ENCODE measurements around the gene RIMBP2.

Gene RIMBP2

GRCh38 chr12:130640901-130641300 is 75.2 kb downstream of the RIMBP2 start:
- no peaks in the 10 kb centered on the region for H3K4me1 ChIP-seq (ENCODE audit: low read length)
- no peak for DNase-seq

GRCh38 chr12:130640496-130640895 is 75.6 kb downstream of the RIMBP2 start:
- H3K4me1 ChIP-seq (ENCODE audit: low read length): no peaks in the 10 kb centered on the region
- no peaks in the 10 kb centered on the region for H3F3A ChIP-seq (ENCODE audit: insufficient read depth, low read length)
- no peak overlapping the region for H3K4me3 ChIP-seq (ENCODE audit: low read length)
- no peak overlapping the region for H3K9ac ChIP-seq (ENCODE audit: low read length)
- no peaks in the 10 kb centered on the region for H3K79me2 ChIP-seq (ENCODE audit: low read length)
- no peak overlapping the region for H3K27ac ChIP-seq (ENCODE audit: low read length)
- H3K9me3 ChIP-seq (replicated peaks; ENCODE audit: insufficient read depth, low read length): no peaks in the 10 kb centered on the region
- no peaks in the 10 kb centered on the region; the same call in 1 of the 2 replicates for H3K27me3 ChIP-seq (replicated peaks; ENCODE audit: insufficient read depth, low read length)
- no peaks in the 10 kb centered on the region for H3K9me2 ChIP-seq (replicated peaks; ENCODE audit: insufficient read depth, low read length)
- H4K20me1 ChIP-seq (ENCODE audit: insufficient read depth, low read length): no peaks in the 10 kb centered on the region
- H3K4me2 ChIP-seq (ENCODE audit: low read depth, low read length): no peak overlapping the region
- TF ChIP-seq CTCF (IDR thresholded peaks at IDR 0.05; ENCODE audit: low read length): no peak
- TF ChIP-seq EZH2phosphoT487 (IDR thresholded peaks at IDR 0.05; ENCODE audit: low read length): no peak
- TF ChIP-seq EZH2 (optimal IDR thresholded peaks at IDR 0.05; ENCODE audit: low read depth, low read length): no peak
- DNase-seq: no peak
- no peak overlapping the region for H2AFZ ChIP-seq (ENCODE audit: low read length)
- H3K36me3 ChIP-seq (replicated peaks; ENCODE audit: insufficient read depth, low read length): no peaks in the 10 kb centered on the region

More at GRCh38 chr12:130640901-130641300, 75.2 kb downstream of the RIMBP2 start:
- Histone ChIP-seq H3F3A (ENCODE audit: insufficient read depth, low read length) (no peaks in the 10 kb centered on the region), H3K9ac (ENCODE audit: low read length) (no peak overlapping the region), H3K79me2 (ENCODE audit: low read length) (no peaks in the 10 kb centered on the region), H3K27ac (ENCODE audit: low read length) (no peak overlapping the region), H4K20me1 (ENCODE audit: insufficient read depth, low read length) (no peaks in the 10 kb centered on the region), H3K9me2 (replicated peaks; ENCODE audit: insufficient read depth, low read length) (no peaks in the 10 kb centered on the region), H2AFZ (ENCODE audit: low read length) (no peak overlapping the region), H3K4me3 (ENCODE audit: low read length) (no peak overlapping the region), H3K9me3 (replicated peaks; ENCODE audit: insufficient read depth, low read length) (no peaks in the 10 kb centered on the region), H3K4me2 (ENCODE audit: low read depth, low read length) (no peak overlapping the region), H3K36me3 (replicated peaks; ENCODE audit: insufficient read depth, low read length) (no peaks in the 10 kb centered on the region), H3K27me3 (replicated peaks; ENCODE audit: insufficient read depth, low read length) (no peaks in the 10 kb centered on the region; the same call in 1 of the 2 replicates)
- TF ChIP-seq EZH2phosphoT487 (IDR thresholded peaks at IDR 0.05; ENCODE audit: low read length): no peak
- no peak for TF ChIP-seq EZH2 (optimal IDR thresholded peaks at IDR 0.05; ENCODE audit: low read depth, low read length)
- TF ChIP-seq CTCF (IDR thresholded peaks at IDR 0.05; ENCODE audit: low read length): no peak

GRCh38 chr12:130639476-130640424 is 76.3 kb downstream of the RIMBP2 start:
- no peak overlapping the region for H3K27ac ChIP-seq (ENCODE audit: low read length)
- no peaks in the 10 kb centered on the region for H4K20me1 ChIP-seq (ENCODE audit: insufficient read depth, low read length)
- no peaks in the 10 kb centered on the region for H3F3A ChIP-seq (ENCODE audit: insufficient read depth, low read length)
- H2AFZ ChIP-seq (ENCODE audit: low read length): no peak overlapping the region
- H3K79me2 ChIP-seq (ENCODE audit: low read length): no peaks in the 10 kb centered on the region
- H3K27me3 ChIP-seq (replicated peaks; ENCODE audit: insufficient read depth, low read length): no peaks in the 10 kb centered on the region; the same call in 1 of the 2 replicates
- H3K9me2 ChIP-seq (replicated peaks; ENCODE audit: insufficient read depth, low read length): no peaks in the 10 kb centered on the region
- no peak overlapping the region for H3K4me3 ChIP-seq (ENCODE audit: low read length)
- H3K4me2 ChIP-seq (ENCODE audit: low read depth, low read length): no peak overlapping the region
- no peaks in the 10 kb centered on the region for H3K4me1 ChIP-seq (ENCODE audit: low read length)
- no peaks in the 10 kb centered on the region for H3K36me3 ChIP-seq (replicated peaks; ENCODE audit: insufficient read depth, low read length)
- H3K9ac ChIP-seq (ENCODE audit: low read length): no peak overlapping the region
- TF ChIP-seq EZH2phosphoT487 (IDR thresholded peaks at IDR 0.05; ENCODE audit: low read length): no peak
- no peak for TF ChIP-seq EZH2 (optimal IDR thresholded peaks at IDR 0.05; ENCODE audit: low read depth, low read length)
- TF ChIP-seq CTCF (IDR thresholded peaks at IDR 0.05; ENCODE audit: low read length): no peak
- no peaks in the 10 kb centered on the region for H3K9me3 ChIP-seq (replicated peaks; ENCODE audit: insufficient read depth, low read length)
- no peak for DNase-seq
